Stomach smooth muscle (tissue), 2 donors: Measurements from ENCODE around the gene ZNF217.
"Not testable (repeated sequence)": the region's sequence is repeated elsewhere in the genome, so short reads cannot be mapped to it uniquely, and the experiment has no call there.

Experiments
- H3K27ac ChIP-seq: one replicate; pipeline ENCODE4 v1.7.0; 2013; ENCODE audit warnings: mild to moderate bottlenecking, low read length, inconsistent platforms
- H3K27me3 ChIP-seq, 2 donors: one replicate each; pipeline ENCODE4 v1.7.0; 2013; ENCODE audit warnings: low read length in 2 of 2; ENCODE audit not compliant: insufficient read depth in 2 of 2, control insufficient read depth in 1 of 2
- H3K36me3 ChIP-seq, 2 donors: one replicate each; pipeline ENCODE4 v1.7.0; 2013; ENCODE audit warnings: low read length in 2 of 2; ENCODE audit not compliant: control insufficient read depth in 2 of 2, insufficient read depth in 2 of 2
- H3K4me1 ChIP-seq: one replicate; pipeline ENCODE4 v1.7.0; 2013; ENCODE audit warnings: low read length; ENCODE audit not compliant: control insufficient read depth, insufficient read depth
- H3K4me3 ChIP-seq, 2 donors: one replicate each; pipeline ENCODE4 v1.7.0; 2013; ENCODE audit warnings: low read length in 2 of 2
- H3K9ac ChIP-seq, 2 donors: one replicate each; pipeline ENCODE4 v1.7.0; 2013; ENCODE audit warnings: low read length in 2 of 2, mild to moderate bottlenecking in 1 of 2
- H3K9me3 ChIP-seq, 2 donors: one replicate each; pipeline ENCODE4 v1.7.0; 2013; ENCODE audit warnings: low read length in 2 of 2; ENCODE audit not compliant: control insufficient read depth in 2 of 2
- donor health status: healthy.
- donor health status: Pancreatic carcinoma.

ZNF217 gene

DNA sequence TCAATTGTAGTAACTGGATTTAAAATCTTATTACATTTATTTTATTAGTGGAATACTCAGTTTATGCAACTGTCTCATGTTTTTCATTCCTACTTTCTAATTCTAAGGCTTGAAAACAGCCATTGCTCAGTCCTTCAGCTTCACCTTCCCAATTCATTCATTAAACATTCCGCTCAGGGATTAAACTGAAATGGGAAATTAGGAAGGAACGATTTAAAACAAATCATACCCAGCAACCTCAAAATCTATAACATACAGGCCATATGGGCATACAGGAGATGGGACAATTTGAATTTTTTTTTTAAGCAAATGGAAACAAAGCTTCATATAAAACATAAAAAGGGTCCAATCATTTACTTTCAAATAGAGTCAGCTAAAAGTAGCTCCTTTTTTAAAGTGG lies 3.5 kb downstream of the ZNF217 start:
- H3K4me3 ChIP-seq, H3K4me1 ChIP-seq, H3K9ac ChIP-seq, H3K27me3 ChIP-seq, H3K27ac ChIP-seq, H3K9me3 ChIP-seq, H3K36me3 ChIP-seq: not testable (repeated sequence)

DNA sequence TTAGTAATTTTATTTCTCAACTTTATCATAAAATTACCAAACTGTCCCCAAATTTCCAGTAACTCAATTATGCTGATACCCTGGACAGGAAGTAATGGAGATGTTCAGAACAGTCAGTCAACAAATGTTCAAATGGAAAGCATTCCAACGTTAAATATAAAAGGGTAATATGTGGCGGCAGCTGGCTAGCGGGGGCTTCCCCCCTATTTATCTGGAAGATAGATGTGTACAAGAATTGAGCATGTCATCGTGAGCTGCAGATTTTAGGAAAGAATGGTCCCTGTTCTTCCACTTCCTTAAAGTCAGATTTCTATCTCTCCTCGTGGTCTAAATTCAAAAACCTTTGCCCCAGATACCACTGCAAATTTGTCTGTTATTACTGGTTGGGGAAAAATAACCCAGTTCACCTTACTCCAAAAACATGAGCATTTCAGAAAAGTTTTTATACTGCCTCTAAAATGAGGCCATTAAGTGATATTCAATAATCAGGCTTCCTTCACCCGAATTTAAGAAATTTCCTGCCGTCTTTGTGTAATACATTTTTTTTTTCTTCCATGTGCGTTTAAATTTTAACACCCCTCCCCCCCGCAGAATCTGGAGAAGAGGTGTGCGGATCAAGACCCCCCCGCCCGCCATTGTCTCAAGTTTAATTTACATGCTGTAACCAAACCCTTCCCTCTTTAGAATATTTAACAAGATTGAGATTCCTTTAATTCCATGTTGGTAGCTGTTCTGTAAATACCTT lies 4.1 kb downstream of the ZNF217 start:
- not testable (repeated sequence) for H3K9me3 ChIP-seq, H3K9ac ChIP-seq, H3K27me3 ChIP-seq, H3K36me3 ChIP-seq, H3K27ac ChIP-seq, H3K4me1 ChIP-seq, H3K4me3 ChIP-seq

DNA sequence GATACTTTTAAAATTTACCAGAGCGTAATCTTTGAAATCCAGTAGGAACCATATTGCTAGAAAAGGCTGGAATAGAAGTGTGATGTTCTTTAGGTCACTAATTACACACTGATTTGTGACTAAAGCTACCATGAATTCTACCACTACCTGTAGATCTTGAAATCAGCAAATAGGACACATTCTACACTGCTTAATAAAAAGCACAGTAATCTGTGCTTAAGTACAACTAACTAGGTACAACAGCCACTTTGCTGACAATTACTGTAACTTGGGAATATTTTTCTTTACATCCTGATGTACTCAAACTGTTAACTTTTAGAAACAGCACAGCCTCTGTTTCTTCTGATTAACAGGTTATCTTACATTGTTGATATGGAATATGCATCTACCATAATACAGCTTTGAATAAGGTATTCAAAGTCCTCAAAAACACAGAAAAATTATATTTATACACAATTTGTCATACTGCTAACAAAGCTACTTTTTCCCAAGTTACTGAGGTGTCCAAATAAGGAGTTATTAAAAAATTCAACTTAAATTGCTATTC lies 6.4 kb downstream of the ZNF217 start:
- not testable (repeated sequence) for H3K36me3 ChIP-seq, H3K9ac ChIP-seq, H3K4me1 ChIP-seq, H3K27me3 ChIP-seq, H3K4me3 ChIP-seq, H3K9me3 ChIP-seq, H3K27ac ChIP-seq

DNA sequence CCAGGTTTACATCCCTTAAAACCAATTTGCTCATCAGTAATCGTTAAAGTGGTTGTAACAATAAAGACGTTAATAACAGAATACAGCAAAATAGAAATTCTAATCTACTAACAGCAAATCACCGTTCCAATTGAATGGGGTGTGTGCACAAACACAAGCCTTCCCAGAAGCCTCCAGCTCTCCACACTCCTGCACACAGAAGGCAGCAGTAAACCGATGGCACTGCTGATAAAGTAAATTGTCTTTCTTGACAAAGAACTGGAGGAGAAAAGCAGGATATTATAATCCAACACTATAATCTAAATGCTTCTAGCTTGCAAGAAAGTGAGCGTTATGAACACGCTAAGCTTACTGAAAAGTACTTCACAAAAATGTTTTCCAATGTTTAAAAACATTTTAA lies 7.0 kb downstream of the ZNF217 start:
- Histone ChIP-seq H3K9ac (no peak overlapping the region), H3K27ac (no peak overlapping the region), H3K4me1 (no peaks in the 10 kb centered on the region), H3K9me3 (no peaks in the 10 kb centered on the region), H3K36me3 (peaks cover 0 to 11% of the 10 kb centered on the region in 2 donors), H3K4me3 (no peak overlapping the region), H3K27me3 (no peaks in the 10 kb centered on the region)

DNA sequence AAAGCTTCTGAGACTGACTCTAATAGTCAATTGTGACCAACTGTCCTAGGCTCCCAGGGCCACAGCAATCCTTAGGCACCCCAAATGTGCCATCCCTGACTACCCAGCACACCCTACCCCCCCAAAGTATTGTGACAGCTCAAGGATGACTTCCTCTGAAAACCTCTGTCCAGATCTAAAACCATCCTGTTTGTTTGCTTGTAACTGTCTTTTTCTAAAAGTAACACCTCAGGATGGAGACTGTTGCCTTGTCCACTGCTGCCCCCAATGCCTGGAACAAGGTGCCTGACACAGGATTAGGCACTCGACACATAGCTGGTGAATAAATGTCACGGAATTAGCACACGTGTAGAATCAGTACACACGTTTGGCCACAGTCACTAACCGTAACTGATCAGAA lies 7.7 kb downstream of the ZNF217 start:
- H3K27me3 ChIP-seq, H3K27ac ChIP-seq, H3K4me1 ChIP-seq, H3K9ac ChIP-seq, H3K4me3 ChIP-seq, H3K9me3 ChIP-seq: not testable (repeated sequence)
- H3K36me3 ChIP-seq = peaks cover 0 to 13% of the 10 kb centered on the region in 2 donors

DNA sequence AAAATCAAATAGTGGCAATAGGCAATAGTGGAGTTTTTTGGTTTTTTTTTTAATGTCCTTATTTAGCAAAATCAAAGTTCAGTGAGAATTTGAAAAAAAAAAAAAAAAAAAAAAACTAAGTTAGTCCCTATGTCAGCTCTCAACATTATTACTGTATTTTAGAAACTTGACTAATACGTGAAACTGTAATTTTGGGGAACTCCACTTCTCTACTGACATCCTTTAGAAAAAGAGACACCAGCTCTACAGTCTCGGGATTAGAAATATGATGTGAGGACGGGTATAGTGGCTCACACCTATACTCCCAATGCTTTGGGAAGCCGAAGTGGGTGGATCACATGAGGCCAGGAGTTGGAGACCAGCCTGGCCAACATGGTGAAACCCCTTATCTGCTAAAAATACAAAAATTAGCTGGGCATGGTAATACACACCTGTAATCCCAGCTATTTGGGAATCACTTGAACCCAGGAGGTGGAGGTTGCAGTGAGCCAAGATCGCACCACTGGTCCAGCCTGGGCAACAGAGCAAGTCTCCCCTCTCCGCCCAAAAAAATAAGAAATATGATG lies 8.6 kb downstream of the ZNF217 start:
- not testable (repeated sequence) for H3K9me3 ChIP-seq, H3K4me1 ChIP-seq, H3K9ac ChIP-seq, H3K4me3 ChIP-seq, H3K27me3 ChIP-seq, H3K27ac ChIP-seq
- peaks cover 0 to 16% of the 10 kb centered on the region in 2 donors for H3K36me3 ChIP-seq

DNA sequence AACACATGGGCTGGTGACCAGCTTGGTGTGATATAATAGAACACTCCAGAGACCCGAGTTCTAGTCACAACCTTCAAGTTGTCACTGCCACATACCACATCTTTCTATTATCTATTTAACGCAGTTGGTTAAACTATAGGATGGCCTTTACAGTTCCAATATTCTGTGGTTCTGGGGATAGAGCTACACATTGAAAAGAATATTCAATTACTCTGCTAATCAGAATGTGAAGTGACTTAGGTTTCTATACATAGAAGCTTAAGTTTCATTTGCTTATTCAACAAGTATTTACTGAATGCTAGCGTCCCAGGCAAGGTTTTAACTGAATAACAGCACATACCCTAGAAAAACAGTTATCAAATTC lies 9.1 kb downstream of the ZNF217 start:
- Histone ChIP-seq H3K4me1 (peaks cover 15% of the 10 kb centered on the region), H3K36me3 (peaks cover 0 to 16% of the 10 kb centered on the region in 2 donors)
- H3K27ac ChIP-seq, H3K27me3 ChIP-seq, H3K4me3 ChIP-seq, H3K9me3 ChIP-seq, H3K9ac ChIP-seq: not testable (repeated sequence)

DNA sequence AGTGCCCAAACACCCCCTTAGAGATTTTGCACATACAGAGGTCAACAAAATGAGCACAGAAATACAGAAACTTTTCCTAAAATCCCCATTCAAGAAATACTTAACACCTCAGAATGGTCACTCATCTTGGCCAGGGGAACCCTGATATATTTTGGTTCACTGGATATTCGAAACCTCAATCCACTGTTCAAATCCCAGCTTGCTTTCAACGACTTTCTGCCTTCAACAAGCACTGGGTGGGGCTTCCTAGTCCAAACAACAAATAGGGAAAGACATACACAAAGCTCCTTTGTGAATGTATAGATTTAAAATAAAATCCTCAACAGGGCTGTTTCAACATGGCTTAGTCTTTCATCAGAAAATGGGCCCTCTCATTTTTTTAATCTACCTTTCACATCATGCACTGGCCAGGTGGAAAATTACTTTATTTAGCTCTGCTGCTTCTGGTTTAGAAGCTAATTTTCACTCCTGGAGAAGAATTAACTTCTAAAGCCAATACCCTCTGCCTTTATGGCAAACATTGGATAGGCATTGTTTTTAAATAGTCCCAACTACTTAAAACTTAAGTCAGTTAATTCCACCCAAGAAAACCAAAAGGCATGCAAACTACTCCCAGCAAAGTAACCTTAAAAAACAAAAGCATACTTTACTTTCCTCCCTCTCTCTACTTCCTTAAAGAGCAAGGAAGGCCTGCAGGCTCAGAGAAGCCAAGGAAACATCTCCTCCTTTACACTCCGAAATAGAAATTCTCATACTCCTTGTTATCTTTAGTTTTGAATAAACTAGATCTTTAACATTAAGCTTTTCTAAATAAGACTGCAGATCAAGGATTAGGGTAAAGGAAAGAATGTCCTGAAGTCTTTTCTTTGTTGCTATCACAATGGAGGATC lies 9.7 kb downstream of the ZNF217 start:
- Histone ChIP-seq H3K36me3 (peaks cover 0 to 16% of the 10 kb centered on the region in 2 donors), H3K4me1 (peaks cover 16% of the 10 kb centered on the region)
- H3K4me3 ChIP-seq, H3K9ac ChIP-seq, H3K9me3 ChIP-seq, H3K27ac ChIP-seq, H3K27me3 ChIP-seq: not testable (repeated sequence)

DNA sequence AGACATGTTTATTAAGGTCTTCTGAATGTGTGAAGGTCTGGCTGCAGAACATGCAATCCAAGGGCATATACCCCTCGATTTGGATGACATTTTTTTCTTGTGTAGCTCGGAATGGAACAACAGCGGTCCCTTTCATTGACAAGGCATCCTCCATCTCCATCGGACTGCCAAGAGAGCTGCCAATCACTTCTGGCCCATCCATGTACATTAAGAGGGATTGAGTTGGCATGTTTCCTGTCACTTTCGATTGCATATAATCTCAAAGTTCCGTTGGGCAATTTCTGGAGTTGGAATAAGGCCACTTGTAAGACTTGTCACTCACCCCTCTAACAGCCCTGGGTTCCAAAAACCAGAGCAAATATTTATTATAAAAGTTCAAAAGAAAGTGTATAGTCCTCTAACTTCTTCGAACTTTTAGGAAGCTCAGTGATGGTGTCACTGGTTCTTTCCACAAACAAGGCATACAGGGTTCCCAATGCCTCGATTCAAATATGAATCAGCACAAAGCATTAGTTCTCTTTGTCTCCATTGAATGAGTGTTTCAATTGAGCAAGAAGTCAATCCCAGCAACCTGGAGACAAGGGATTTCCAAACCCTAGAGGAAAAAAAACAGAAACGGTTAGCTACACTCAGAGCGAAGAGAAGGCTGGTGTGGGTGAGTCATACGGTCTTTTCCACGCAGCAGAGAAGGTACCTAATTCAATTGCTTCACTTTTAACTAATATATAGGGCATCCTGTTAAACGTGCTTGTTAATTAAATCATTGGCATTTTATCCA lies 10.9 kb downstream of the ZNF217 start:
- Histone ChIP-seq H3K4me3 (no peak overlapping the region), H3K27ac (no peak overlapping the region), H3K4me1 (peaks cover 19% of the 10 kb centered on the region), H3K9ac (no peak overlapping the region), H3K36me3 (peaks cover 0 to 16% of the 10 kb centered on the region in 2 donors), H3K27me3 (no peaks in the 10 kb centered on the region), H3K9me3 (no peaks in the 10 kb centered on the region)

DNA sequence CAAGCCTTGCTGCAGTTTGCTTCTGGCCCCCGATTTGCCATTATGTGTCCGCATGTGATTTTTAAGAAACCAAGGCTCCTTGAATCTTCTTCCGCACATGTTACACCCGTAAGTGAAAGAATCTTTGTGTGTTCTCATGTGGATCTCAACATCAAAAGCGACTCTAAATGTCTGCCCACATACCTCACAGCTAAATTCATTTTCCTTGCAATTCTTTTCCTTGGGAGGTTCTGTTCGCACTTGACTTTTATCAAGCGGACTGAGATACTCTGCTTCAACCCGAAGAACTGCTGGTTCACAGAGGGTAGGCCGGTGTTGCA lies 11.4 kb downstream of the ZNF217 start:
- Histone ChIP-seq H3K9me3 (no peaks in the 10 kb centered on the region), H3K4me3 (no peak overlapping the region), H3K4me1 (peaks cover 19% of the 10 kb centered on the region), H3K27me3 (no peaks in the 10 kb centered on the region), H3K36me3 (peaks cover 0 to 16% of the 10 kb centered on the region in 2 donors), H3K27ac (no peak overlapping the region), H3K9ac (no peak overlapping the region)
